Measurements from ENCODE around the gene CFAP300.

Gene CFAP300

DNA sequence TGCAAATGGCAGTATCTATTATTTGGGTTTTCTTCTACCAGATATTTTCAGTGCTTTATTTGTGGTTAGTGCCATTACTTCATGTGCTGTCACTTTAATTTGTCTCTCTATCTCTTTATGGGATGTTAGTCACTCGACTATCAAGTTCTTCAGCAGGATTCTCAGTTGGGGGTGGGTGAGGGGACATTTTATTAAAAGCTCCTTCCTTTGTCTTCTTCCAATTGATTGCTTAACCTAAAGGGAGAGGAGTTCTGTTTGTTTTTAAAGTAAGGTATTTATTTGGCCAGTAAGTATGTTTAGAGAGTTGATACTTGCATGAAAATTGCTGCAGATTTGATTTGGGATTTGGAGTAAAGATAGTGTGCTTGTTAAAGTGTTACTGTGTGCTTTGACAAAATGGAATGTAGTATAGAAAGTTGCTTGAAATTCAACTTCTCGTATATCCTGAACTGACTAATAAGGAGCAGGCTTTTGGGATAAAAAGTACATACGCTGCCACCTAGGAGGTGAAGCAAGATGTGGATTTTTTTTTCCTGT lies 73.3 kb downstream of the CFAP300 start:
- no peak for DNase-seq (ENCODE audit: low read depth in 2 of 2)

DNA sequence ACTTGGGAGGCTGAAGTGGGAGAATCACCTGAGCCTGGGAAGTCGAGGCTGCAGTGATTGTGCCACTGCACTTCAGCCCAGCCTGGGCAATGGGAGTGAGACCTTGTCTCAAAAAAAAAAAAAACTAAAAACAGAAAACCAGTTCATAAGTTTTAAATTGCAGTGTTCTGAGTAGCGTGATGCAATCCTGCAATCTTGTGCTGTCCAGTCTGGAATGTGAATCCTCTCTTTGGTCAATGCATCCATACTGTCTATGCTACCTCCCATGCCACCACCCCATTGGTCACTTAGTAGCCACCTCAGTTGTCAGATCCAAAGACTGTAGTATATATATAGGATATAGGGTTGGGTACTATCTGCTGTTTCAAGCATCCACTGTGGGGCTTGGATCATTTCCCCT lies 74.1 kb downstream of the CFAP300 start:
- no peak for DNase-seq (ENCODE audit: low read depth in 2 of 2)
